HepG2 (cell line): Measurements from ENCODE around the gene PKMYT1. TPM values are rescaled to one million over a fixed set of nuclear protein-coding genes. Genes with fewer than 3 reads are reported as not detected.

Source experiments
- ARNT2 ChIP-seq: sonication (generic); formaldehyde crosslinking; IDR thresholded peaks from 2 replicates; pipeline ENCODE4 v1.8.0; 2022; ENCODE audit warnings: mild to moderate bottlenecking, low read depth, missing genetic modification reagents, moderate library complexity
- ELF3 ChIP-seq: IDR thresholded peaks from 2 replicates; pipeline ENCODE4 v1.6.1; 2016; ENCODE audit warnings: missing genetic modification reagents, missing compliant biosample characterization
- ETV5 ChIP-seq: IDR thresholded peaks from 2 replicates; pipeline ENCODE4 v1.6.1; 2018; ENCODE audit warnings: missing biosample characterization, missing genetic modification reagents, inconsistent platforms, borderline replicate concordance
- FOXA3 ChIP-seq: IDR thresholded peaks from 2 replicates; pipeline ENCODE4 v1.6.1; 2016; ENCODE audit warnings: missing genetic modification reagents, missing compliant biosample characterization
- KDM2A ChIP-seq: sonication (generic); formaldehyde crosslinking; IDR thresholded peaks from 2 replicates; pipeline ENCODE4 v1.4.0; 2020; ENCODE audit warnings: low read depth, missing genetic modification reagents, borderline replicate concordance
- KLF6 ChIP-seq: IDR thresholded peaks from 2 replicates; pipeline ENCODE4 v1.8.0; 2016; ENCODE audit warnings: missing biosample characterization, missing genetic modification reagents
- MIER2 ChIP-seq: IDR thresholded peaks from 2 replicates; pipeline ENCODE4 v1.6.1; 2016; ENCODE audit warnings: missing biosample characterization, missing genetic modification reagents
- NCOA2 ChIP-seq: sonication (generic); formaldehyde crosslinking; IDR thresholded peaks from 2 replicates; pipeline ENCODE4 v1.8.0; 2022; ENCODE audit warnings: inconsistent platforms
- SMAD1 ChIP-seq: sonication (generic); formaldehyde crosslinking; IDR thresholded peaks from 2 replicates; pipeline ENCODE4 v1.4.0; 2020; ENCODE audit warnings: missing genetic modification reagents, low read depth, mild to moderate bottlenecking, borderline replicate concordance
- SP5 ChIP-seq: IDR thresholded peaks from 2 replicates; pipeline ENCODE4 v1.6.1; 2016; ENCODE audit warnings: low read depth, borderline replicate concordance
- STAG1 ChIP-seq: sonication (generic); formaldehyde crosslinking; IDR thresholded peaks from 2 replicates; pipeline ENCODE4 v1.4.0; 2020; ENCODE audit warnings: missing genetic modification reagents
- THAP11 ChIP-seq: IDR thresholded peaks from 2 replicates; pipeline ENCODE4 v1.6.1; 2016; ENCODE audit warnings: missing biosample characterization, missing genetic modification reagents
- ZBTB38 ChIP-seq: sonication (generic); formaldehyde crosslinking; IDR thresholded peaks from 2 replicates; pipeline ENCODE4 v1.5.1; 2020; ENCODE audit warnings: mild to moderate bottlenecking, missing genetic modification reagents
- ZBTB8A ChIP-seq: sonication (generic); formaldehyde crosslinking; IDR thresholded peaks from 2 replicates; pipeline ENCODE4 v1.4.0; 2020; ENCODE audit warnings: mild to moderate bottlenecking, low read depth, missing genetic modification reagents, borderline replicate concordance
- ZNF331 ChIP-seq: sonication (generic); formaldehyde crosslinking; IDR thresholded peaks from 2 replicates; pipeline ENCODE4 v1.4.0; 2020; ENCODE audit warnings: missing genetic modification reagents
- ZNF709 ChIP-seq: sonication (generic); formaldehyde crosslinking; IDR thresholded peaks from 2 replicates; pipeline ENCODE4 v1.5.0; 2020; ENCODE audit warnings: mild to moderate bottlenecking, missing genetic modification reagents
- polyA plus RNA-seq, 8 experiments: library from polyadenylated mRNA; depleted of rRNA in 3 of 8; stranded (reverse) in 7 of 8; unstranded in 1 of 8; fragments of >200 nt; fragmentation: Illumina TruSeq in 4 of 8; extraction: Trizol in 4 of 8; gene quantifications; 2 replicates each; pipeline versions ENCODE4 v1.2.1 to v1.2.3, GENCODE V29; 2011 to 2016; ENCODE audit warnings: low read depth in 4 of 8, missing spikeins in 1 of 8, mixed read lengths in 1 of 8; ENCODE audit not compliant: insufficient read depth in 1 of 8
- total RNA-seq, 5 experiments: library from RNA; depleted of rRNA; stranded (reverse); fragments of >200 nt; fragmentation: Illumina TruSeq; extraction: Trizol; gene quantifications; 2 replicates each; pipeline ENCODE4 v1.2.3, GENCODE V29; 2016; ENCODE audit warnings: low read depth in 1 of 5
- TF ChIP-seq, protein P1 (sequence below): sonication (generic); formaldehyde crosslinking; IDR thresholded peaks from 2 replicates; pipeline ENCODE4 v1.4.0; 2020; ENCODE audit warnings: missing genetic modification reagents, low read depth, mild to moderate bottlenecking, borderline replicate concordance
- TF ChIP-seq, protein P2 (sequence below): sonication (generic); formaldehyde crosslinking; IDR thresholded peaks from 2 replicates; pipeline ENCODE4 v1.8.0; 2023; ENCODE audit warnings: mild to moderate bottlenecking, missing genetic modification reagents
- TF ChIP-seq, protein P3 (sequence below): sonication (generic); formaldehyde crosslinking; IDR thresholded peaks from 2 replicates; pipeline ENCODE4 v1.8.1; 2023; ENCODE audit warnings: mild to moderate bottlenecking, missing genetic modification reagents
- TF ChIP-seq, protein P4 (sequence below): sonication (generic); formaldehyde crosslinking; IDR thresholded peaks from 2 replicates; pipeline ENCODE4 v1.9.0; 2022; ENCODE audit warnings: missing genetic modification reagents, mild to moderate bottlenecking, borderline replicate concordance
- TF ChIP-seq, protein P5 (sequence below): sonication (generic); formaldehyde crosslinking; IDR thresholded peaks from 2 replicates; pipeline ENCODE4 v1.5.0; 2020; ENCODE audit warnings: missing genetic modification reagents
- TF ChIP-seq, protein P6 (sequence below): sonication (generic); formaldehyde crosslinking; IDR thresholded peaks from 2 replicates; pipeline ENCODE4 v1.5.0; 2020; ENCODE audit warnings: mild to moderate bottlenecking, missing genetic modification reagents, moderate library complexity

The PKMYT1 gene
- total and polyA plus RNA-seq, 2 of the 13 experiments (the other 11 are each of a cell fraction or from before 2014, with no cell fraction given), result 7.0 to 27.8 TPM

DNA sequence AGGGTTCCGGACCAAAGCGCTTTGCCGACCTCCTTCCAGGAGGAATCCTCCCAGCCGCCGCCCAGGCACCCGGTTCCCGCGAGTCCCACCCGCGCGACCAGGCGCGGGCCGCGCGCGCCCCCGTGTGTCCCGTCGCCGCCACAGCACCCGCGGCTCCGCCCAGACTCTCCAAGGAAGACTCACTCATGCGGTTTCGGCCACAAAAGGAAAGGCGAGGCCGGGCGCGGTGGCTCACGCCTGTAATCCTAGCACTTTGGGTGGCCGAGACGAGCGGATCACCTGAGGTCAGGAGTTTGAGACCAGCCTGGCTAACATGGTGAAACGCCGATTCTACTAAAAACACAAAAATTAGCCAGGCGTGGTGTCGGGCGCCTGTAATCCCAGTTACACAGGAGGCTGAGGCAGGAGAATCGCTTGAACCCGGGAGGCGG lies 3.5 kb upstream of the PKMYT1 start (continued):
- TF ChIP-seq, protein P1, sequence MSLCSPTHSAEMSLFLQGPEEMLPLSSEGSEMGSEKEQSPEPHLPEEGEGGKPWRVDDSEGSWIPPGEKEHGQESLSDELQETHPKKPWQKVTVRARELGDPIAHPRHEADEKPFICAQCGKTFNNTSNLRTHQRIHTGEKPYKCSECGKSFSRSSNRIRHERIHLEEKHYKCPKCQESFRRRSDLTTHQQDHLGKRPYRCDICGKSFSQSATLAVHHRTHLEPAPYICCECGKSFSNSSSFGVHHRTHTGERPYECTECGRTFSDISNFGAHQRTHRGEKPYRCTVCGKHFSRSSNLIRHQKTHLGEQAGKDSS (CRISPR knock-in tag), result 0 out of 2 replicates have a peak, but pooled peaks have one; percentile 53
- TF ChIP-seq, protein P2, sequence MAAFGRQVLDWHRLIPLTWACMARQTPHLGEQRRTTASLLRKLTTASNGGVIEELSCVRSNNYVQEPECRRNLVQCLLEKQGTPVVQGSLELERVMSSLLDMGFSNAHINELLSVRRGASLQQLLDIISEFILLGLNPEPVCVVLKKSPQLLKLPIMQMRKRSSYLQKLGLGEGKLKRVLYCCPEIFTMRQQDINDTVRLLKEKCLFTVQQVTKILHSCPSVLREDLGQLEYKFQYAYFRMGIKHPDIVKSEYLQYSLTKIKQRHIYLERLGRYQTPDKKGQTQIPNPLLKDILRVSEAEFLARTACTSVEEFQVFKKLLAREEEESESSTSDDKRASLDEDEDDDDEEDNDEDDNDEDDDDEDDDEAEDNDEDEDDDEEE (CRISPR knock-in tag), result peak; percentile 79; the same call in 1 of the 2 replicates
- peak; percentile 31; the same call in 1 of the 2 replicates for TF ChIP-seq SP5 (CRISPR knock-in tag)
- TF ChIP-seq, protein P3, sequence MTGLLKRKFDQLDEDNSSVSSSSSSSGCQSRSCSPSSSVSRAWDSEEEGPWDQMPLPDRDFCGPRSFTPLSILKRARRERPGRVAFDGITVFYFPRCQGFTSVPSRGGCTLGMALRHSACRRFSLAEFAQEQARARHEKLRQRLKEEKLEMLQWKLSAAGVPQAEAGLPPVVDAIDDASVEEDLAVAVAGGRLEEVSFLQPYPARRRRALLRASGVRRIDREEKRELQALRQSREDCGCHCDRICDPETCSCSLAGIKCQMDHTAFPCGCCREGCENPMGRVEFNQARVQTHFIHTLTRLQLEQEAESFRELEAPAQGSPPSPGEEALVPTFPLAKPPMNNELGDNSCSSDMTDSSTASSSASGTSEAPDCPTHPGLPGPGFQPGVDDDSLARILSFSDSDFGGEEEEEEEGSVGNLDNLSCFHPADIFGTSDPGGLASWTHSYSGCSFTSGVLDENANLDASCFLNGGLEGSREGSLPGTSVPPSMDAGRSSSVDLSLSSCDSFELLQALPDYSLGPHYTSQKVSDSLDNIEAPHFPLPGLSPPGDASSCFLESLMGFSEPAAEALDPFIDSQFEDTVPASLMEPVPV (CRISPR knock-in tag), result 0 out of 2 replicates have a peak, but pooled peaks have one; percentile 41
- peak; percentile 27; the same call in 1 of the 2 replicates for TF ChIP-seq ARNT2
- TF ChIP-seq SMAD1 (CRISPR knock-in tag), result no peak
- TF ChIP-seq, protein P4, sequence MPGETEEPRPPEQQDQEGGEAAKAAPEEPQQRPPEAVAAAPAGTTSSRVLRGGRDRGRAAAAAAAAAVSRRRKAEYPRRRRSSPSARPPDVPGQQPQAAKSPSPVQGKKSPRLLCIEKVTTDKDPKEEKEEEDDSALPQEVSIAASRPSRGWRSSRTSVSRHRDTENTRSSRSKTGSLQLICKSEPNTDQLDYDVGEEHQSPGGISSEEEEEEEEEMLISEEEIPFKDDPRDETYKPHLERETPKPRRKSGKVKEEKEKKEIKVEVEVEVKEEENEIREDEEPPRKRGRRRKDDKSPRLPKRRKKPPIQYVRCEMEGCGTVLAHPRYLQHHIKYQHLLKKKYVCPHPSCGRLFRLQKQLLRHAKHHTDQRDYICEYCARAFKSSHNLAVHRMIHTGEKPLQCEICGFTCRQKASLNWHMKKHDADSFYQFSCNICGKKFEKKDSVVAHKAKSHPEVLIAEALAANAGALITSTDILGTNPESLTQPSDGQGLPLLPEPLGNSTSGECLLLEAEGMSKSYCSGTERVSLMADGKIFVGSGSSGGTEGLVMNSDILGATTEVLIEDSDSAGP (CRISPR knock-in tag), result peak; percentile 51; the same call in 1 of the 2 replicates
- 0 out of 2 replicates have a peak, but pooled peaks have one; percentile 7 for TF ChIP-seq FOXA3 (CRISPR knock-in tag)
- TF ChIP-seq, protein P5, sequence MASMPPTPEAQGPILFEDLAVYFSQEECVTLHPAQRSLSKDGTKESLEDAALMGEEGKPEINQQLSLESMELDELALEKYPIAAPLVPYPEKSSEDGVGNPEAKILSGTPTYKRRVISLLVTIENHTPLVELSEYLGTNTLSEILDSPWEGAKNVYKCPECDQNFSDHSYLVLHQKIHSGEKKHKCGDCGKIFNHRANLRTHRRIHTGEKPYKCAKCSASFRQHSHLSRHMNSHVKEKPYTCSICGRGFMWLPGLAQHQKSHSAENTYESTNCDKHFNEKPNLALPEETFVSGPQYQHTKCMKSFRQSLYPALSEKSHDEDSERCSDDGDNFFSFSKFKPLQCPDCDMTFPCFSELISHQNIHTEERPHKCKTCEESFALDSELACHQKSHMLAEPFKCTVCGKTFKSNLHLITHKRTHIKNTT (CRISPR knock-in tag), result 0 out of 2 replicates have a peak, but pooled peaks have one; percentile 35
- 0 out of 2 replicates have a peak, but pooled peaks have one; percentile 48 for TF ChIP-seq KLF6 (CRISPR knock-in tag)
- TF ChIP-seq NCOA2, result no peak
- 0 out of 2 replicates have a peak, but pooled peaks have one; percentile 28 for TF ChIP-seq MIER2 (CRISPR knock-in tag)
- peak; percentile 50 for TF ChIP-seq ZBTB38
- 0 out of 2 replicates have a peak, but pooled peaks have one; percentile 24 for TF ChIP-seq ETV5
- no peak for TF ChIP-seq ZBTB8A
- TF ChIP-seq ZNF709 (CRISPR knock-in tag), result 0 out of 2 replicates have a peak, but pooled peaks have one; percentile 37
- TF ChIP-seq, protein P6, sequence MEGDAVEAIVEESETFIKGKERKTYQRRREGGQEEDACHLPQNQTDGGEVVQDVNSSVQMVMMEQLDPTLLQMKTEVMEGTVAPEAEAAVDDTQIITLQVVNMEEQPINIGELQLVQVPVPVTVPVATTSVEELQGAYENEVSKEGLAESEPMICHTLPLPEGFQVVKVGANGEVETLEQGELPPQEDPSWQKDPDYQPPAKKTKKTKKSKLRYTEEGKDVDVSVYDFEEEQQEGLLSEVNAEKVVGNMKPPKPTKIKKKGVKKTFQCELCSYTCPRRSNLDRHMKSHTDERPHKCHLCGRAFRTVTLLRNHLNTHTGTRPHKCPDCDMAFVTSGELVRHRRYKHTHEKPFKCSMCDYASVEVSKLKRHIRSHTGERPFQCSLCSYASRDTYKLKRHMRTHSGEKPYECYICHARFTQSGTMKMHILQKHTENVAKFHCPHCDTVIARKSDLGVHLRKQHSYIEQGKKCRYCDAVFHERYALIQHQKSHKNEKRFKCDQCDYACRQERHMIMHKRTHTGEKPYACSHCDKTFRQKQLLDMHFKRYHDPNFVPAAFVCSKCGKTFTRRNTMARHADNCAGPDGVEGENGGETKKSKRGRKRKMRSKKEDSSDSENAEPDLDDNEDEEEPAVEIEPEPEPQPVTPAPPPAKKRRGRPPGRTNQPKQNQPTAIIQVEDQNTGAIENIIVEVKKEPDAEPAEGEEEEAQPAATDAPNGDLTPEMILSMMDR (CRISPR knock-in tag), result peak; percentile 81
- TF ChIP-seq KDM2A, result peak; percentile 61; the same call in 1 of the 2 replicates
- peak; percentile 54; the same call in 1 of the 2 replicates for TF ChIP-seq ZNF331 (CRISPR knock-in tag)
- peak; percentile 36; the same call in 1 of the 2 replicates for TF ChIP-seq THAP11
- TF ChIP-seq STAG1 (CRISPR knock-in tag), result peak; percentile 71
- TF ChIP-seq ELF3 (CRISPR knock-in tag), result 0 out of 2 replicates have a peak, but pooled peaks have one; percentile 12
